Activated naive CD4-positive, alpha-beta T cell treated with anti-CD3 and anti-CD28 coated beads, Interleukin-2, amount 10 ng/mL, durations not matched to agents 5 hours and 36 hours (primary cell): ENCODE results near the gene TEKTIP1. TPM values are rescaled to one million over a fixed set of nuclear protein-coding genes. Genes with fewer than 3 reads are reported as not detected.

Experiments
- total RNA-seq, 2 experiments: library from RNA; stranded (reverse); gene quantifications; one replicate each; pipeline ENCODE4 v1.2.3, GENCODE V29; 2021

Gene TEKTIP1
- 1 to 10 TPM; 5.7 to 6.1 TPM for total RNA-seq

DNA sequence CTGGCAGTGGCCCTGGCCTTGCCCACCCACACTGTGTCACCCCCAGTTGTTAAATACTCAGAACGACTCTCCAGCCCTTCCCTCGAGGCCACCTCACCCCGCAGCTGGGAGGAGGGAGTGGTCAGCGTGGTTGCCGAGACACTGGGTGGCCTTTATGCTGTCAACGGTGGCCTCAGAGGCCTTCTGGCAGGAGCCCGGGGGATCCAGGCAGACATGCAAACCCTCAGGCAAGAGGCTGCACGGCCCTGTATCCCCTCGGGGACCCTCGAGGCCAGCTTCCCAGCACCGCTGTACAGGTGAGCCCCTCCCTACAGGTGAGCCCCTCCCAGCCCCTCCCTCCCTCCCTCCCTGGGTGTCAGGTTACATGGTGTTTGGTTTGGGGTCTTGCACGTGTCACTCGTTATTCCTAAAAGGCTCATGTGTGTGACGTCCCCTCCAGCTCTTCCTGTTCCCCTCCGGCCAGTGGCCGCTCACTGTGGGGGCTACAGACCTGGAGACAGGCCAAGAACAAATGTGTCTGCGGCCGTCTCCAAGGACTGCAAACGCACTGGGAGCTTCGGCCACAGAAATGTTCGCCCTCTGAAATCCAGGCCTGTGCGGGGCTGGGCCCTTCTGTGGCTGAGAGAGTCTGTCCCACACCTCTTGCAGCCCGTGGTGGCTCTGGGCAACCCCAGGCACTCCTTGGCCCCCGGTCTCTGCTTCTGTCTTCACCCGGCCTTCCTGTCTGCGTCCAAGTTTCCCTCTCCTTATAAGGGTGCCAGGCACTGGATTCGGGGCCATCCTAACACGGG is at the start of gene TEKTIP1:
Gene TEKTIP1, plus strand, starts transcription at position 210 of the 791 bp plus-strand sequence. Its CDS starts 4 bp downstream, at position 214.

DNA sequence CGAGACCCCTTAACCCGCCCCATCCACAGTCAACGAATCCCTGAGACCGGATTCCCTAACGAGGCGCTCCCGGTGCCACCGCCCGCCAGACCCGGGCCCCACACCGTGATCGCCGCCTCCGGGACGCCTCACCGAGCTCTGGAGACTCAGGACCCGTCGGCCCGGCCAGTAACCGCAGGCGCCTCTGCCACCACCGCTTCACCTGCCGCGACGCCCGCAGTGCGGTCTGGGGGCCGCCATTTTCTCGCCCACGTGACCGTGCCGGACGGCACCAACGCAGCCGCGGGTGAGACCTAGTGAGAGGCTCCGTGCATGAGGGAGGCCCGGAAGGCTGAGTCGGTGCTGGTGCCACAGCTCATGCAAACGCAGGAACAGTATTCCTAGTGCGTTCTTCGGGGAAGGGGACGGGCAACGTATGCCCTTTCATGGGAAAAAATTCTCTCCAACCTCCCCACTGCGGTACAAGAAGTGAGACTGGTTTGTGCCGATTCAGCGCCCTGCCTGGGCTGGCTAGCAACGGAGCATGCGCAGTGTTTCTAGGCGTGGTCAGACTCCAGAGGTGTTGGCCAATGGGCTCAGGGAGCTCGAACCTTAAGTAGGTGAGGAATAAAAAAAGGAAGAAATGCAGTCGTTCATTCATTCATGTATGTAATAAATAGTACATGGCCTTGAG is 38.4 kb upstream of the TEKTIP1 start, which contains the start of gene DOHH:
Gene DOHH, minus strand, starts transcription at position 246 of the 673 bp plus-strand sequence. CDS start 3,860 bp downstream, outside the sequence.

DNA sequence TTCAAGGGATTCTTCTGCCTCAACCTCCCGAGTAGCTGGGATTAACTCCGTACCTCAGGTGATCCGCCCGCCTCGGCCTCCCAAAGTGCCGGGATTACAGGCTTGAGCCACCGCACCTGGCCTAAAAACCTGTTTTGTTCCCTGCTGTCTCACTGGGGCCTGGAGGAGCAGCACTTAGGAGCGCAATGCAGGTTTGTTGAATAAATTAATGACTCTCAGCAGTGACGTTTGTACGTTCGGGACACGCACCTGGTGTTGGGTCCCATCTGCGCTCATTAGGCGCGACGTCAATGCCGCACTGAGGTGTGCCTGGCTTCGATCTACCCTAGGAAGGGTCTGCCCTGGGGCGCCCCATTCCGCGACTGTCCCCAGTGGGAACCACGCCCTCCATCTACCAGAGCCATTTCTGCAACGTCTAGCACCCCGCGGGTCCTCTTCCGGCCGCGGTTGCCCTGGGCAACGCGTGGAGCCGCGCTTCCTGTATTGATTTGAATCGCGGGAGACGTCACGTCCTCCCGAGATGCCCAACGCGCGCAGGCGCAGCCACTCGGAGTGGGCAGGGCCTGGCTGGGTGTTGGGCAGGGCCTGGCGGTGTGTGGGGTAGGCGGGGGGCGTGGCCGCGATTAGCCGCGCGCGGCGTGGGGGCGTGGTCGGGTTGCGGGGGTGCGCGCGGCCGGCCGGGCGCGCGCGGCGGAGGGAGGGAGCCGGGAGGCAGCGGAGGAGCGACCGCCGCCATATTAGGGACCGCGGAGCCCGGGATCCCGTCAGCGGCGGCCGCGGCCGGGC is 33.2 kb upstream of the TEKTIP1 start, which contains the start of gene FZR1:
Gene FZR1, plus strand, starts transcription at position 714 of the 786 bp plus-strand sequence. CDS start 16,679 bp downstream, outside the sequence.

DNA sequence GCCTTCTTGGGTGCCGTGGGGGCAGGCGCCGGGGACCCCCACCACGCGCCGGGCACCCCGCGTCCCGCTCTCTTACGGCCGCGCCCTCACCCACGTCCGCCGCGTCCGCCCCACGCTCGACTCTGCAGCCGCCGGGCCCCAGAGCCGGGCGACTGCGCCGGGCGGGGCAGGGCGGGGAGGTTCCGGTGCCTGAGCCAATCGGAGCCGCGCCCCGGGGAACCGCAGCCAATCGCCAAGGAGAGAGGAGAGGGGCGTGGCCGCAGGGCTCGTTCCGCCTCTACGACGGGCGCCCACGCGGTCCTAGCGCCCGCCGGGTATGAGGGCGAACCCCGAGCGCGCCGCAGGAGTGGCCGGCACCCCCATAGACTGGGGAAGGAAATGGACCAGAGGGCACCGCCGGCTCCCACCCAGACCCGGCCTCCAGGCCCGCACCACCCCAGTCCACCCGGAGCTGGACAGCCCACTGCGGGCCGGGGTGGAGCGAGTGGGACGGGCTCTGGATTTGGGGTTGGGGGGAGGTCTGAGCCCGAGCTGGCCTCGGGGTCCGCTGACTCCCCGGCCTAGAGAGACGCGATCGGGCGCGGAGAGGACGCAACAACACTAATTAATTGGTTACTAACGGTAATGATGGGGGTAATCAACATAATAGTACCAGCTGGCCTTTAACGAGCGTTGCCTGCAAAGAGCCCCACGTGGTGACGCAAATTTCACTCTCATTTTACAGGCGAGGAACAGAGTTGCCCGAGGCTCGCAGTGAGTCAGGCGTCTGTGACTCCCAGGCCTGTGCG is 18.7 kb downstream of the TEKTIP1 start, which contains the start of gene MFSD12:
Gene MFSD12, minus strand, starts transcription at position 126 of the 788 bp plus-strand sequence. CDS start 183 bp downstream, outside the sequence.

DNA sequence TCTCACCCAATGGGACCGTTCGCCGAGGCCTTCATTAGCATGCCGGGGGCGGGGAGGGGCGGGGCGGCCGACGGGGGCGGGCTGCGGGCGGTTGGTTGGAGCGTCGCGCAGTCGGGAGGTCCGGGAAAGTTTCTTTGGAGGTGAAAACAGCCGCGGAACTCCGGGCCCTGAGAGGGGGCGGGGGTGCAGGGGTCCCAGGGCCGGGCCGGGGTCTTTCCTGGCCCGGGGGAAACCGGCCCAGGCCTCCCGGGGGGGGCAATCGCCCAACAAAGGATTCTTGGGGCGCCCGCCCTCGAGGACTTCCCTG is 33.8 kb downstream of the TEKTIP1 start, which contains the start of gene HMG20B:
Gene HMG20B, plus strand, starts transcription at position 90 of the 307 bp plus-strand sequence. CDS start 366 bp downstream, outside the sequence.

DNA sequence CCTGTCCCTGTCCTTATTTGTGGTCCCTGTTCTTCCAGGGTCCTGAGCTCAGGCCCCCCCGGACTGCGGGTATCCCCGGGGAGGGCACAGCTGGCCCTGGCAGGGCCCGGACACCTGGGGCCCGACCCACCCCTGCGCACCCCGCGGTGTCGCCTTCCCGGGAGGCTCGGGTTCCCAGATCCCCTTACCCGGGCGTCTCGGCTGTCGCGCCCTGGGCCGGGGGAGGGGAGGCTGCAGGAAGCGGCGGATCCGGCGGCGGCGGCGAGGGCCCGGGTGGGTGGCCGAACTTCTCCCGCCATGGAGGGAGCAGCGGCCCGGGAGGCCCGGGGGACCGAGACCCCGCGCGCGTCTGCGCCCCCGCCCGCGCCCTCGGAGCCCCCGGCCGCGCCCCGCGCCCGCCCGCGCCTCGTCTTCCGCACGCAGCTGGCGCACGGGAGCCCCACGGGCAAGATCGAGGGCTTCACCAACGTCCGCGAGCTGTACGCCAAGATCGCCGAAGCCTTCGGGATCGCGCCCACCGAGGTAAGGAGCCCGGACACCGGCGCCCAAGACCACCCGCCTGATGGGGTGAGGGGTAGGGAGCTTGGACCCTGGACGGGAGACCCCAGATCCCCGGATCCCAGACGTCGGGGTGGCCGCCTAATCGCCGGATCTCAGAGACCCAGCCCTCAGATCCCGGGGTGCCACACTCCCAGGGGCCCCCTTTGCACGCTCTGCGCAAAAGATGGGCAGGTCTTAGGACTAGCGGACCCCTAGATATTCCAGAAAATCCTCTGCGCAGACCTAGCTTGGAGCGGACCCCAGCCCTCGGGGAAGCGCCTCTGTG is 46.5 kb downstream of the TEKTIP1 start, which contains the start of gene GIPC3:
Gene GIPC3, plus strand, starts transcription at position 178 of the 826 bp plus-strand sequence. Its CDS starts 120 bp downstream, at position 298.

Other genes starting within 250 kb of the TEKTIP1 start
- 10 to 100 TPM; 11.1 to 12.6 TPM for gene NFIC, start 172.6 kb upstream of the TEKTIP1 start, total RNA-seq
- under 1 TPM in 1 of 2 experiments, not detected in 1; 0.25 TPM for gene SMIM24, start 58.6 kb upstream of the TEKTIP1 start, total RNA-seq
- not detected for gene SMIM44, start 55.7 kb upstream of the TEKTIP1 start, total RNA-seq
- gene DOHH, start 38.5 kb upstream of the TEKTIP1 start, total RNA-seq, result 10 to 100 TPM; 10.2 to 10.3 TPM
- gene FZR1, start 32.9 kb upstream of the TEKTIP1 start, total RNA-seq, result 10 to 100 TPM; 69.4 to 71.1 TPM
- gene MFSD12, start 18.4 kb downstream of the TEKTIP1 start, total RNA-seq, result 10 to 100 TPM; 80.6 to 82.9 TPM
- 10 to 100 TPM; 50.4 to 54.3 TPM for gene HMG20B, start 33.8 kb downstream of the TEKTIP1 start, total RNA-seq
- gene GIPC3, start 46.3 kb downstream of the TEKTIP1 start, total RNA-seq, result 1 to 10 TPM; 2.9 to 3.0 TPM
- gene TBXA2R, start 67.7 kb downstream of the TEKTIP1 start, total RNA-seq, result 1 to 10 TPM; 3.8 TPM
- gene CACTIN, start 87.6 kb downstream of the TEKTIP1 start, total RNA-seq, result 10 to 100 TPM; 29.1 to 30.9 TPM
- 10 to 100 TPM; 19.9 to 22.1 TPM for gene PIP5K1C, start 161.3 kb downstream of the TEKTIP1 start, total RNA-seq
- 1 to 10 TPM; 4.1 to 6.0 TPM for gene TJP3, start 169.2 kb downstream of the TEKTIP1 start, total RNA-seq
- 10 to 100 TPM; 53.7 to 54.5 TPM for gene APBA3, start 222.5 kb downstream of the TEKTIP1 start, total RNA-seq
- 10 to 100 TPM; 83.6 to 84.8 TPM for gene MRPL54, start 223.5 kb downstream of the TEKTIP1 start, total RNA-seq
- not detected for gene RAX2, start 233.1 kb downstream of the TEKTIP1 start, total RNA-seq
- gene MATK, start 247.2 kb downstream of the TEKTIP1 start, total RNA-seq, result 10 to 100 TPM; 35.8 to 38.8 TPM